ENCODE results near the gene MDK.

GRCh38 chr11:46332568-46333393 is 48.7 kb upstream of the MDK start:
- no peak for TF ChIP-seq CTCF (IDR thresholded peaks at IDR 0.05)
- TF ChIP-seq REST (IDR thresholded peaks at IDR 0.05; ENCODE audit: insufficient read depth in 1 of 2, low read depth in 2 of 2, low read length in 1 of 2), result no peak

Data from Panc1 (cell line).